Measurements from ENCODE around the gene TSKS.

DNA sequence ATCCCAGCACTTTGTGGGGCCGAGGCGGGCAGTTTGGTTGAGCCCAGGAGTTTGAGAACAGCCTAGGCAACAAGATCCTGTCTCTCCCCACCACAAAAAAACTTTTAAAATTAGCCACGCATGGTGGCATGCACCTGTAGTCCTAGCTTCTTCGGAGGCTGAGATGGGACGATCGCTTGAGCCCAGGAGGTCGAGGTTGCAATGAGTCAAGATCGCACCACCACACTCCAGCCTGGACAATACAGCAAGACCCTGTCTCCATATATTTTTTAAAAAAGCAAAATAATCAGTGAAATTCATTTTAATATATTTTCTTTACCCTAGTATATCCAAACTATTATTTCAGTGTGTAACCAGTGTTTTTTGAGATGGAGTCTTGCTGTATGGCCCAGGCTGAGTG, 11.9 kb upstream of the TSKS start:
- no peak for TF ChIP-seq POLR2A (IDR thresholded peaks at IDR 0.05)
- TF ChIP-seq, protein P1, sequence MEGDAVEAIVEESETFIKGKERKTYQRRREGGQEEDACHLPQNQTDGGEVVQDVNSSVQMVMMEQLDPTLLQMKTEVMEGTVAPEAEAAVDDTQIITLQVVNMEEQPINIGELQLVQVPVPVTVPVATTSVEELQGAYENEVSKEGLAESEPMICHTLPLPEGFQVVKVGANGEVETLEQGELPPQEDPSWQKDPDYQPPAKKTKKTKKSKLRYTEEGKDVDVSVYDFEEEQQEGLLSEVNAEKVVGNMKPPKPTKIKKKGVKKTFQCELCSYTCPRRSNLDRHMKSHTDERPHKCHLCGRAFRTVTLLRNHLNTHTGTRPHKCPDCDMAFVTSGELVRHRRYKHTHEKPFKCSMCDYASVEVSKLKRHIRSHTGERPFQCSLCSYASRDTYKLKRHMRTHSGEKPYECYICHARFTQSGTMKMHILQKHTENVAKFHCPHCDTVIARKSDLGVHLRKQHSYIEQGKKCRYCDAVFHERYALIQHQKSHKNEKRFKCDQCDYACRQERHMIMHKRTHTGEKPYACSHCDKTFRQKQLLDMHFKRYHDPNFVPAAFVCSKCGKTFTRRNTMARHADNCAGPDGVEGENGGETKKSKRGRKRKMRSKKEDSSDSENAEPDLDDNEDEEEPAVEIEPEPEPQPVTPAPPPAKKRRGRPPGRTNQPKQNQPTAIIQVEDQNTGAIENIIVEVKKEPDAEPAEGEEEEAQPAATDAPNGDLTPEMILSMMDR (IDR thresholded peaks at IDR 0.05) = no peak

Data from testis (tissue), 2 donors.